WTC11 (cell line): ENCODE data around the gene SYN1. TPM values are rescaled to one million over a fixed set of nuclear protein-coding genes. Genes with fewer than 3 reads are reported as not detected.

Experiments
- ATAC-seq: fragments of 200-7000 bp; cut with Tn5 transposase; 2 replicates; pipeline ENCODE4 v1.10.0; 2021; ENCODE audit warnings: mild to moderate bottlenecking, moderate library complexity
- CTCF ChIA-PET: fragments of 300-600 bp; sonication (Branson Sonifier 250); formaldehyde crosslinking; loops from one replicate; lab custom pipeline; 2021; ENCODE audit warnings: antibody characterized with exemption; lab: Charles Lee
- POLR2A ChIA-PET: fragments of 350-600 bp; sonication (Branson Sonifier 250); formaldehyde crosslinking; loops from one replicate; lab custom pipeline; 2021; ENCODE audit warnings: antibody characterized with exemption; lab: Charles Lee
- DNase-seq: peaks from one replicate; pipeline ENCODE4 v3.0.0; 2021; ENCODE audit warnings: low spot score
- H3K27ac Mint-ChIP-seq: 2 replicates; pipeline ENCODE4 v1.8.0; 2021; ENCODE audit warnings: mixed read lengths
- H3K27me3 Mint-ChIP-seq: 2 replicates; pipeline ENCODE4 v1.8.0; 2021; ENCODE audit warnings: low read depth, mild to moderate bottlenecking, moderate library complexity, mixed read lengths
- H3K36me3 Mint-ChIP-seq: 2 replicates; pipeline ENCODE4 v1.8.0; 2021; ENCODE audit warnings: mixed read lengths
- H3K4me1 Mint-ChIP-seq: 2 replicates; pipeline ENCODE4 v1.8.0; 2022; ENCODE audit warnings: mixed read lengths
- H3K4me3 Mint-ChIP-seq: 2 replicates; pipeline ENCODE4 v1.8.0; 2021; ENCODE audit warnings: mild to moderate bottlenecking, moderate library complexity, mixed read lengths
- H3K9me3 Mint-ChIP-seq: 2 replicates; pipeline ENCODE4 v1.8.0; 2021; ENCODE audit warnings: mixed read lengths
- ARID4B ChIP-seq: sonication (generic); formaldehyde crosslinking; IDR thresholded peaks from 2 replicates; pipeline ENCODE4 v1.8.0; 2023; ENCODE audit warnings: missing genetic modification reagents, mild to moderate bottlenecking, borderline replicate concordance
- ATF3 ChIP-seq: sonication (generic); formaldehyde crosslinking; conservative IDR thresholded peaks from 2 replicates; pipeline ENCODE4 v1.8.1; 2022; ENCODE audit warnings: mild to moderate bottlenecking, missing genetic modification reagents
- CDX4 ChIP-seq: fragments of 250-450 bp; sonication (Bioruptor Pico); IDR thresholded peaks from 2 replicates; pipeline ENCODE4 v1.9.0; 2021; ENCODE audit warnings: moderate library complexity, mild to moderate bottlenecking, inconsistent platforms, borderline replicate concordance
- JAZF1 ChIP-seq: fragments of 250-450 bp; sonication (Bioruptor Pico); IDR thresholded peaks from 2 replicates; pipeline ENCODE4 v1.9.0; 2021; ENCODE audit warnings: moderate library complexity, mild to moderate bottlenecking, inconsistent platforms
- JUN ChIP-seq: sonication (generic); formaldehyde crosslinking; IDR thresholded peaks from 2 replicates; pipeline ENCODE4 v1.8.0; 2023; ENCODE audit warnings: mild to moderate bottlenecking, missing genetic modification reagents
- MLX ChIP-seq: sonication (generic); formaldehyde crosslinking; IDR thresholded peaks from 2 replicates; pipeline ENCODE4 v1.8.1; 2023; ENCODE audit warnings: mild to moderate bottlenecking, missing genetic modification reagents, moderate library complexity
- MYBL2 ChIP-seq: sonication (generic); formaldehyde crosslinking; IDR thresholded peaks from 2 replicates; pipeline ENCODE4 v1.8.1; 2023; ENCODE audit warnings: mild to moderate bottlenecking, moderate library complexity, missing genetic modification reagents
- NR1H2 ChIP-seq: sonication (generic); formaldehyde crosslinking; IDR thresholded peaks from 2 replicates; pipeline ENCODE4 v1.9.0; 2021; ENCODE audit warnings: mild to moderate bottlenecking, moderate library complexity, missing genetic modification reagents
- PRDM15 ChIP-seq: sonication (generic); formaldehyde crosslinking; IDR thresholded peaks from 2 replicates; pipeline ENCODE4 v1.8.0; 2022; ENCODE audit warnings: missing genetic modification reagents
- PRRX2 ChIP-seq: fragments of 250-450 bp; sonication (Bioruptor Pico); IDR thresholded peaks from 2 replicates; pipeline ENCODE4 v1.8.0; 2021; ENCODE audit warnings: mild to moderate bottlenecking
- RELA ChIP-seq: sonication (generic); formaldehyde crosslinking; IDR thresholded peaks from 2 replicates; pipeline ENCODE4 v1.8.1; 2022; ENCODE audit warnings: missing genetic modification reagents, mild to moderate bottlenecking, borderline replicate concordance
- RORB ChIP-seq: fragments of 250-450 bp; sonication (Bioruptor Pico); IDR thresholded peaks from 2 replicates; pipeline ENCODE4 v1.9.0; 2021; ENCODE audit warnings: mild to moderate bottlenecking
- SP1 ChIP-seq: sonication (generic); formaldehyde crosslinking; conservative IDR thresholded peaks from 2 replicates; pipeline ENCODE4 v1.8.1; 2022; ENCODE audit warnings: missing genetic modification reagents
- TCF7 ChIP-seq: sonication (generic); formaldehyde crosslinking; IDR thresholded peaks from 2 replicates; pipeline ENCODE4 v1.8.0; 2022; ENCODE audit warnings: mild to moderate bottlenecking, low read depth, missing genetic modification reagents, moderate library complexity
- ZBTB21 ChIP-seq: sonication (generic); formaldehyde crosslinking; IDR thresholded peaks from 2 replicates; pipeline ENCODE4 v1.8.1; 2023; ENCODE audit warnings: mild to moderate bottlenecking, missing genetic modification reagents, borderline replicate concordance
- ZNF138 ChIP-seq: sonication (generic); formaldehyde crosslinking; conservative IDR thresholded peaks from 2 replicates; pipeline ENCODE4 v1.8.1; 2022; ENCODE audit warnings: mild to moderate bottlenecking, moderate library complexity, missing genetic modification reagents
- ZNF232 ChIP-seq: sonication (generic); formaldehyde crosslinking; IDR thresholded peaks from 2 replicates; pipeline ENCODE4 v1.8.0; 2022; ENCODE audit warnings: mild to moderate bottlenecking, missing genetic modification reagents
- ZNF263 ChIP-seq: sonication (generic); formaldehyde crosslinking; IDR thresholded peaks from 2 replicates; pipeline ENCODE4 v1.8.1; 2022; ENCODE audit warnings: low read depth, mild to moderate bottlenecking, moderate library complexity, missing genetic modification reagents
- ZNF281 ChIP-seq: sonication (generic); formaldehyde crosslinking; IDR thresholded peaks from 2 replicates; pipeline ENCODE4 v1.8.0; 2023; ENCODE audit warnings: mild to moderate bottlenecking, missing genetic modification reagents
- ZNF317 ChIP-seq: sonication (generic); formaldehyde crosslinking; IDR thresholded peaks from 2 replicates; pipeline ENCODE4 v1.8.1; 2023; ENCODE audit warnings: low read depth, mild to moderate bottlenecking, moderate library complexity, missing genetic modification reagents, borderline replicate concordance
- ZNF396 ChIP-seq: fragments of 250-450 bp; sonication (Bioruptor Pico); IDR thresholded peaks from 2 replicates; pipeline ENCODE4 v1.8.0; 2021; ENCODE audit warnings: mild to moderate bottlenecking, moderate library complexity, borderline replicate concordance
- ZNF423 ChIP-seq: fragments of 250-450 bp; sonication (Bioruptor Pico); IDR thresholded peaks from 2 replicates; pipeline ENCODE4 v2.1.2; 2022; ENCODE audit warnings: mild to moderate bottlenecking, moderate library complexity
- ZNF671 ChIP-seq: fragments of 250-450 bp; sonication (Bioruptor Pico); IDR thresholded peaks from 2 replicates; pipeline ENCODE4 v1.8.0; 2021; ENCODE audit warnings: mild to moderate bottlenecking
- total RNA-seq: library from RNA; stranded (reverse); gene quantifications from 3 replicates; pipeline ENCODE4 v1.2.3, GENCODE V29; 2021

Gene SYN1
- total RNA-seq, 1 experiment from 2014 or later, result 7.1 TPM

- TF ChIP-seq JUN (CRISPR knock-in tag) (no peak), SP1 (CRISPR knock-in tag) (no peak), ZNF423 (no peak), RELA (no peak), ZNF232 (CRISPR knock-in tag) (no peak)
Observed at GRCh38 chrX:47633689-47634590, 14.3 kb upstream of the SYN1 start (continued).

GRCh38 chrX:47632666-47633065, 13.0 kb upstream of the SYN1 start:
- POLR2A ChIA-PET, result no interaction called here
- CTCF ChIA-PET, result no interaction called here
- H3K9me3 Mint-ChIP-seq, result no peaks in the 10 kb centered on the region
- H3K4me3 Mint-ChIP-seq, result no peak overlapping the region
- peaks cover 7% of the 10 kb centered on the region for H3K36me3 Mint-ChIP-seq
- ATAC-seq (no peak), DNase-seq (no peak)
- H3K27ac Mint-ChIP-seq, result peak overlapping the region; percentile 78
- peaks cover 15% of the 10 kb centered on the region for H3K4me1 Mint-ChIP-seq
- H3K27me3 Mint-ChIP-seq, result no peaks in the 10 kb centered on the region; the same call in 1 of the 2 replicates
- no peak for TF ChIP-seq PRRX2 (CRISPR knock-in tag)
- TF ChIP-seq ZNF263 (CRISPR knock-in tag), result no peak
- no peak for TF ChIP-seq ATF3 (CRISPR knock-in tag)
- TF ChIP-seq TCF7, result no peak
- no peak for TF ChIP-seq MLX
- TF ChIP-seq RORB (CRISPR knock-in tag), result no peak
- no peak for TF ChIP-seq CDX4 (CRISPR knock-in tag)
- no peak for TF ChIP-seq ZNF671
- no peak for TF ChIP-seq NR1H2 (CRISPR knock-in tag)
- no peak for TF ChIP-seq ZNF138
- TF ChIP-seq ARID4B, result no peak
- no peak for TF ChIP-seq MYBL2
- TF ChIP-seq ZNF396 (CRISPR knock-in tag), result no peak
- TF ChIP-seq ZNF317 (CRISPR knock-in tag), result no peak
- TF ChIP-seq ZBTB21 (CRISPR knock-in tag), result no peak
- no peak for TF ChIP-seq PRDM15 (CRISPR knock-in tag)
- no peak for TF ChIP-seq ZNF281 (CRISPR knock-in tag)
- no peak for TF ChIP-seq JAZF1 (CRISPR knock-in tag)
